ENCODE results near the gene SLC66A2. TPM values are rescaled to one million over a fixed set of nuclear protein-coding genes. Genes with fewer than 3 reads are reported as not detected.

Gene SLC66A2
- total and polyA plus RNA-seq, 2 of the 13 experiments (the other 11 are each of a cell fraction or from before 2014, with no cell fraction given), result 33.5 to 41.9 TPM

GRCh38 chr18:79965119-79965902, 13.9 kb upstream of the SLC66A2 start (continued):
- TF ChIP-seq TFE3 (CRISPR knock-in tag; IDR thresholded peaks at IDR 0.05) (peak; percentile 58; the same call in 1 of the 2 replicates), ZNF362 (CRISPR knock-in tag; IDR thresholded peaks at IDR 0.05; ENCODE audit: borderline replicate concordance) (no peak), SMC3 (IDR thresholded peaks at IDR 0.05; ENCODE audit: low read length) (peak; percentile 18; the same call in 1 of the 2 replicates), FOXC1 (CRISPR knock-in tag; IDR thresholded peaks at IDR 0.05; ENCODE audit: borderline replicate concordance) (0 out of 2 replicates have a peak, but pooled peaks have one; percentile 5), ESRRA (CRISPR knock-in tag; IDR thresholded peaks at IDR 0.05; ENCODE audit: low read depth) (no peak), NFIB (CRISPR knock-in tag; IDR thresholded peaks at IDR 0.05; ENCODE audit: borderline replicate concordance) (0 out of 2 replicates have a peak, but pooled peaks have one; percentile 46), BCL6 (CRISPR knock-in tag; IDR thresholded peaks at IDR 0.05) (peak; percentile 3; the same call in 1 of the 2 replicates), FOSL2 (CRISPR knock-in tag; IDR thresholded peaks at IDR 0.05) (peak; percentile 44), ZNF720 (CRISPR knock-in tag; IDR thresholded peaks at IDR 0.05) (no peak), ZBTB38 (CRISPR knock-in tag; IDR thresholded peaks at IDR 0.05) (peak; percentile 60; the same call in 1 of the 2 replicates), CAMTA2 (CRISPR knock-in tag; IDR thresholded peaks at IDR 0.05; ENCODE audit: borderline replicate concordance) (no peak), ZBTB25 (CRISPR knock-in tag; IDR thresholded peaks at IDR 0.05) (0 out of 2 replicates have a peak, but pooled peaks have one; percentile 52), LBX2 (CRISPR knock-in tag; IDR thresholded peaks at IDR 0.05; ENCODE audit: borderline replicate concordance) (no peak), CCDC6 (CRISPR knock-in tag; IDR thresholded peaks at IDR 0.05) (0 out of 2 replicates have a peak, but pooled peaks have one; percentile 14), MXI1 (IDR thresholded peaks at IDR 0.05; ENCODE audit: borderline replicate concordance, low read depth, low read length) (peak; percentile 20; the same call in 1 of the 3 replicates), ZNF101 (CRISPR knock-in tag; IDR thresholded peaks at IDR 0.05; ENCODE audit: borderline replicate concordance, low read depth) (no peak), CSRNP1 (CRISPR knock-in tag; IDR thresholded peaks at IDR 0.05) (0 out of 2 replicates have a peak, but pooled peaks have one; percentile 43), FOXA3 (CRISPR knock-in tag; IDR thresholded peaks at IDR 0.05) (peak; percentile 45; the same call in 1 of the 2 replicates), ZNF12 (CRISPR knock-in tag; IDR thresholded peaks at IDR 0.05) (no peak; the same call in 1 of the 2 replicates)
- TF ChIP-seq, protein P1, sequence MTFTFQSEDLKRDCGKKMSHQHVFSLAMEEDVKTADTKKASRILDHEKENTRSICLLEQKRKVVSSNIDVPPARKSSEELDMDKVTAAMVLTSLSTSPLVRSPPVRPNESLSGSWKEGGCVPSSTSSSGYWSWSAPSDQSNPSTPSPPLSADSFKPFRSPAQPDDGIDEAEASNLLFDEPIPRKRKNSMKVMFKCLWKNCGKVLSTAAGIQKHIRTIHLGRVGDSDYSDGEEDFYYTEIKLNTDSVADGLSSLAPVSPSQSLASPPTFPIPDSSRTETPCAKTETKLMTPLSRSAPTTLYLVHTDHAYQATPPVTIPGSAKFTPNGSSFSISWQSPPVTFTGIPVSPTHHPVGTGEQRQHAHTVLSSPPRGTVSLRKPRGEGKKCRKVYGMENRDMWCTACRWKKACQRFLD (CRISPR knock-in tag; IDR thresholded peaks at IDR 0.05; ENCODE audit: borderline replicate concordance), result 0 out of 2 replicates have a peak, but pooled peaks have one; percentile 1
- TF ChIP-seq, protein P2, sequence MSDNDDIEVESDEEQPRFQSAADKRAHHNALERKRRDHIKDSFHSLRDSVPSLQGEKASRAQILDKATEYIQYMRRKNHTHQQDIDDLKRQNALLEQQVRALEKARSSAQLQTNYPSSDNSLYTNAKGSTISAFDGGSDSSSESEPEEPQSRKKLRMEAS (IDR thresholded peaks at IDR 0.05), result peak; percentile 94
